DND-41 (cell line): ENCODE results near the gene RGS6.

ENCODE experiments used
- EZH2 ChIP-seq: IDR thresholded peaks from 3 replicates; pipeline ENCODE4 v1.6.1; 2012; ENCODE audit warnings: borderline replicate concordance, low read depth, mild to moderate bottlenecking, moderate library complexity, low read length, inconsistent platforms; ENCODE audit not compliant: severe bottlenecking
- TF ChIP-seq, protein P1 (sequence below): IDR thresholded peaks from 2 replicates; pipeline ENCODE4 v1.5.1; 2012; ENCODE audit warnings: borderline replicate concordance, low read length, moderate library complexity, mild to moderate bottlenecking; ENCODE audit not compliant: poor library complexity, severe bottlenecking; ENCODE audit errors: extremely low read depth

DNA sequence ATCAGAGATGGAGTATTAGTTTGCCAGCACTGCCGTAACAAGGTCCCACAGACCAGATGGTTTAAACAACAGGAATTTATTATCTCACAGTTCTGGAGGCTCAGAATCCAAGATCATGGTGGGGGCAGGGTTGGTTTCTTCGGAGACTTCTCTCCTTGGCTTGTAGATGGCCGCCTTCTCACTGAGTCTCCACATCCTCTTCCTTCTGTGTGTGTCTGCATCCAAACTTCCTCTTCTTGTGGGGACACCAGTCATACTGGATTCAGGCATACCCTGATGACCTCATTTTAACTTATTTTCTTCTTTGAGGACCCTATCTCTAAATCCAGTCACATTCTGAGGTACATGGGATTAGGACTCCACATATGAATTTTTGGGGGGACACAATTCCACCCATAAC, 455.5 kb downstream of the RGS6 start:
- TF ChIP-seq, protein P1, sequence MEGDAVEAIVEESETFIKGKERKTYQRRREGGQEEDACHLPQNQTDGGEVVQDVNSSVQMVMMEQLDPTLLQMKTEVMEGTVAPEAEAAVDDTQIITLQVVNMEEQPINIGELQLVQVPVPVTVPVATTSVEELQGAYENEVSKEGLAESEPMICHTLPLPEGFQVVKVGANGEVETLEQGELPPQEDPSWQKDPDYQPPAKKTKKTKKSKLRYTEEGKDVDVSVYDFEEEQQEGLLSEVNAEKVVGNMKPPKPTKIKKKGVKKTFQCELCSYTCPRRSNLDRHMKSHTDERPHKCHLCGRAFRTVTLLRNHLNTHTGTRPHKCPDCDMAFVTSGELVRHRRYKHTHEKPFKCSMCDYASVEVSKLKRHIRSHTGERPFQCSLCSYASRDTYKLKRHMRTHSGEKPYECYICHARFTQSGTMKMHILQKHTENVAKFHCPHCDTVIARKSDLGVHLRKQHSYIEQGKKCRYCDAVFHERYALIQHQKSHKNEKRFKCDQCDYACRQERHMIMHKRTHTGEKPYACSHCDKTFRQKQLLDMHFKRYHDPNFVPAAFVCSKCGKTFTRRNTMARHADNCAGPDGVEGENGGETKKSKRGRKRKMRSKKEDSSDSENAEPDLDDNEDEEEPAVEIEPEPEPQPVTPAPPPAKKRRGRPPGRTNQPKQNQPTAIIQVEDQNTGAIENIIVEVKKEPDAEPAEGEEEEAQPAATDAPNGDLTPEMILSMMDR: no peak
- TF ChIP-seq EZH2: no peak
